Mucosa of descending colon (tissue), 3 donors: Measurements from ENCODE around the gene MYRIP. TPM values are rescaled to one million over a fixed set of nuclear protein-coding genes. Genes with fewer than 3 reads are reported as not detected.

ENCODE experiments used
- ATAC-seq: fragments of 200-7000 bp; cut with Tn5 transposase; one replicate; pipeline ENCODE4 v1.9.1; 2020; ENCODE audit warnings: mild to moderate bottlenecking, moderate library complexity
- DNase-seq, 3 donors: peaks; one replicate each; pipeline ENCODE4 v3.0.0-alpha.2; 2020
- H3K36me3 ChIP-seq: fragments of 200-600 bp; one replicate; pipeline ENCODE4 v1.8.0; 2021; ENCODE audit warnings: low read depth, mild to moderate bottlenecking
- H3K4me1 ChIP-seq: fragments of 200-600 bp; one replicate; pipeline ENCODE4 v1.8.0; 2021; ENCODE audit warnings: low read depth, mild to moderate bottlenecking
- H3K4me3 ChIP-seq: fragments of 200-600 bp; one replicate; pipeline ENCODE4 v1.8.0; 2021; ENCODE audit warnings: mild to moderate bottlenecking
- H3K9me3 ChIP-seq: fragments of 200-600 bp; one replicate; pipeline ENCODE4 v1.8.0; 2021; ENCODE audit warnings: mild to moderate bottlenecking
- CTCF ChIP-seq: fragments of 200-600 bp; IDR thresholded peaks from one replicate; pipeline ENCODE4 v1.8.0; 2022; ENCODE audit warnings: antibody characterized with exemption, mild to moderate bottlenecking
- intact Hi-C, 2 donors: fragments of 100-400 bp; cut with DNase I in 1 of 2; cut with micrococcal nuclease in 1 of 2; formaldehyde crosslinking; loops; one replicate each; pipeline versions ENCODE4 v1.11.0 to v1.11.1; 2022; cut with DNase I, micrococcal nuclease
- total RNA-seq, 3 donors: library from RNA; stranded (reverse); fragmentation: NEBNext Ultra II Directional in 2 of 3; extraction: Animal tissue kit (Norgen Biotek cat#: 25700) in 2 of 3; gene quantifications; one replicate each; pipeline versions ENCODE4 v1.2.1 to v1.2.4, GENCODE V29; 2021 to 2023
- donor health status: DM: no; HTN: no; CAD: no; lungs with moderate emphysema.
- donor health status: DM: no; HTN: no; CAD: no.
- donor health status: DM: no; HTN: yes; CAD: no.

MYRIP gene
- total RNA-seq, 3 donors from 2014 or later: 7.2 to 11.2 (median 9.9) TPM

GRCh38 chr3:39849992-39850715 lies 40.7 kb downstream of the MYRIP start:
- Histone ChIP-seq H3K4me3 (no peak overlapping the region), H3K9me3 (no peaks in the 10 kb centered on the region), H3K4me1 (peaks cover 3% of the 10 kb centered on the region), H3K36me3 (no peaks in the 10 kb centered on the region)
- peak in 1 of 3 donors; percentile 16 for DNase-seq
- no peak for TF ChIP-seq CTCF
- intact Hi-C loops: no loop called here
- peak; percentile 83 for ATAC-seq

- intact Hi-C loops: no loop called here
- no peak for TF ChIP-seq CTCF
- H3K4me3 ChIP-seq: no peak overlapping the region
- H3K4me1 ChIP-seq: peaks cover 3% of the 10 kb centered on the region
- DNase-seq (peak in 1 of 3 donors; percentile 13), ATAC-seq (peak; percentile 82)
- no peaks in the 10 kb centered on the region for H3K9me3 ChIP-seq
- no peaks in the 10 kb centered on the region for H3K36me3 ChIP-seq
Measured at GRCh38 chr3:39850716-39851032, 41.3 kb downstream of the MYRIP start.

GRCh38 chr3:39855517-39855916 lies 46.1 kb downstream of the MYRIP start:
- no peak for TF ChIP-seq CTCF
- Histone ChIP-seq H3K4me3 (no peak overlapping the region), H3K36me3 (no peaks in the 10 kb centered on the region), H3K9me3 (peaks cover 2% of the 10 kb centered on the region), H3K4me1 (no peaks in the 10 kb centered on the region)
- DNase-seq (no peak), ATAC-seq (no peak)
- intact Hi-C loops: no loop called here

- no peak for TF ChIP-seq CTCF
- H3K4me1 ChIP-seq: no peaks in the 10 kb centered on the region
- no peak overlapping the region for H3K4me3 ChIP-seq
- no peak for DNase-seq
- ATAC-seq: no peak
- intact Hi-C loops: no loop called here
- peaks cover 2% of the 10 kb centered on the region for H3K9me3 ChIP-seq
- no peaks in the 10 kb centered on the region for H3K36me3 ChIP-seq
Measured at GRCh38 chr3:39869890-39870289, 60.5 kb downstream of the MYRIP start.

- DNase-seq (no peak), ATAC-seq (no peak)
- no peaks in the 10 kb centered on the region for H3K4me1 ChIP-seq
- peaks cover 2% of the 10 kb centered on the region for H3K9me3 ChIP-seq
- intact Hi-C loops: no loop called here
- no peak overlapping the region for H3K4me3 ChIP-seq
- H3K36me3 ChIP-seq: no peaks in the 10 kb centered on the region
- TF ChIP-seq CTCF: no peak
Measured at GRCh38 chr3:39870706-39871105, 61.3 kb downstream of the MYRIP start.

- ATAC-seq (no peak), DNase-seq (no peak)
- Histone ChIP-seq H3K4me3 (no peak overlapping the region), H3K36me3 (no peaks in the 10 kb centered on the region), H3K4me1 (no peaks in the 10 kb centered on the region), H3K9me3 (no peaks in the 10 kb centered on the region)
- intact Hi-C loops: no loop called here
- TF ChIP-seq CTCF: no peak
Measured at GRCh38 chr3:39879581-39879980, 70.2 kb downstream of the MYRIP start.
